ENCODE results near the gene FBXO4.

DNA sequence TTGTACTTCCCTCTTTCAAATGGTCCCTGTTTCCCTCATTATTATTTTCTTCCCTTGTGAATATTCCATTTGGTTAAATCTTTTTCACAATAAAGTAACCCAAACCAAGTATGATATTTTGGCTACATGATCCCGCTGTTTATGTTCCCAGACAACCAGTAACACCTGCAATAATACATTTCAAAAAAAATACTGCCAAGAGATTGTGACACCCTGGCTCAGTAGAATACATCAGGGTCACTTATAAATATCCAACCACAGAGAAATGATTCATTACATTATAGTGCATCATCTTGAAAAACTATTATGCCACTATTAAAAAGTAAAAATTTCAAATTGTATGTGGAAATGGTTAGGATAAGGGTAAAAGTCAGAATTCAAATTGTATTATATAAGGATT, 47.7 kb upstream of the FBXO4 start:
- TF ChIP-seq, protein P1, sequence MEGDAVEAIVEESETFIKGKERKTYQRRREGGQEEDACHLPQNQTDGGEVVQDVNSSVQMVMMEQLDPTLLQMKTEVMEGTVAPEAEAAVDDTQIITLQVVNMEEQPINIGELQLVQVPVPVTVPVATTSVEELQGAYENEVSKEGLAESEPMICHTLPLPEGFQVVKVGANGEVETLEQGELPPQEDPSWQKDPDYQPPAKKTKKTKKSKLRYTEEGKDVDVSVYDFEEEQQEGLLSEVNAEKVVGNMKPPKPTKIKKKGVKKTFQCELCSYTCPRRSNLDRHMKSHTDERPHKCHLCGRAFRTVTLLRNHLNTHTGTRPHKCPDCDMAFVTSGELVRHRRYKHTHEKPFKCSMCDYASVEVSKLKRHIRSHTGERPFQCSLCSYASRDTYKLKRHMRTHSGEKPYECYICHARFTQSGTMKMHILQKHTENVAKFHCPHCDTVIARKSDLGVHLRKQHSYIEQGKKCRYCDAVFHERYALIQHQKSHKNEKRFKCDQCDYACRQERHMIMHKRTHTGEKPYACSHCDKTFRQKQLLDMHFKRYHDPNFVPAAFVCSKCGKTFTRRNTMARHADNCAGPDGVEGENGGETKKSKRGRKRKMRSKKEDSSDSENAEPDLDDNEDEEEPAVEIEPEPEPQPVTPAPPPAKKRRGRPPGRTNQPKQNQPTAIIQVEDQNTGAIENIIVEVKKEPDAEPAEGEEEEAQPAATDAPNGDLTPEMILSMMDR (IDR thresholded peaks at IDR 0.05), result no peak
- TF ChIP-seq ZFP36 (IDR thresholded peaks at IDR 0.05; ENCODE audit: borderline replicate concordance, partially characterized antibody), result no peak
- TF ChIP-seq, protein P2, sequence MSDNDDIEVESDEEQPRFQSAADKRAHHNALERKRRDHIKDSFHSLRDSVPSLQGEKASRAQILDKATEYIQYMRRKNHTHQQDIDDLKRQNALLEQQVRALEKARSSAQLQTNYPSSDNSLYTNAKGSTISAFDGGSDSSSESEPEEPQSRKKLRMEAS (IDR thresholded peaks at IDR 0.05), result no peak
- TF ChIP-seq BHLHE40 (IDR thresholded peaks at IDR 0.05; ENCODE audit: low read depth, low read length), result no peak
- TF ChIP-seq, protein P3, sequence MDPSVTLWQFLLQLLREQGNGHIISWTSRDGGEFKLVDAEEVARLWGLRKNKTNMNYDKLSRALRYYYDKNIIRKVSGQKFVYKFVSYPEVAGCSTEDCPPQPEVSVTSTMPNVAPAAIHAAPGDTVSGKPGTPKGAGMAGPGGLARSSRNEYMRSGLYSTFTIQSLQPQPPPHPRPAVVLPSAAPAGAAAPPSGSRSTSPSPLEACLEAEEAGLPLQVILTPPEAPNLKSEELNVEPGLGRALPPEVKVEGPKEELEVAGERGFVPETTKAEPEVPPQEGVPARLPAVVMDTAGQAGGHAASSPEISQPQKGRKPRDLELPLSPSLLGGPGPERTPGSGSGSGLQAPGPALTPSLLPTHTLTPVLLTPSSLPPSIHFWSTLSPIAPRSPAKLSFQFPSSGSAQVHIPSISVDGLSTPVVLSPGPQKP (IDR thresholded peaks at IDR 0.05; ENCODE audit: low read depth, low read length), result no peak
- TF ChIP-seq NPAS2 (CRISPR knock-in tag; IDR thresholded peaks at IDR 0.05; ENCODE audit: borderline replicate concordance), result no peak
- no peak for TF ChIP-seq MYC (IDR thresholded peaks at IDR 0.05; ENCODE audit: borderline replicate concordance, low read length)
- TF ChIP-seq ESRRA (IDR thresholded peaks at IDR 0.05; ENCODE audit: borderline replicate concordance, low read length), result no peak
